Measurements from ENCODE around the gene PIGN.

DNA sequence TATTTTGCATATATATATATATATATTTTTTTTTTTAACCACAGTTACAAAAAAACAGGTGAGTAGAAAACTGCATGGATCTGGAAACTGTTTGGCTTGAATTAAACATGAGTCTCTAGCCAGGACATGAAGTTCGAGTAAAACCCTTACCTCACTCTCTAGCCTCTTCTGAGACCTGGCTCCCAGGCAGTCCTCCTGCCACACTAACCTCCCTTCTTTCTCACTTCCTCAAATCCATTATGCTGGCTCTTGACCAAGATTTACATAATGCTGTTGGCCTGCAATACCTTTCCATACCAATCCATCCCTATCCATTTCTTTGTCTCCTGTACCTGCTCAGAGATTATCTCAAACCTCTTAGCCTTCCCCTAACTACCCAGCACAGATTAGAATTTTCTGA lies 34.0 kb downstream of the PIGN start:
- TF ChIP-seq, protein P1, sequence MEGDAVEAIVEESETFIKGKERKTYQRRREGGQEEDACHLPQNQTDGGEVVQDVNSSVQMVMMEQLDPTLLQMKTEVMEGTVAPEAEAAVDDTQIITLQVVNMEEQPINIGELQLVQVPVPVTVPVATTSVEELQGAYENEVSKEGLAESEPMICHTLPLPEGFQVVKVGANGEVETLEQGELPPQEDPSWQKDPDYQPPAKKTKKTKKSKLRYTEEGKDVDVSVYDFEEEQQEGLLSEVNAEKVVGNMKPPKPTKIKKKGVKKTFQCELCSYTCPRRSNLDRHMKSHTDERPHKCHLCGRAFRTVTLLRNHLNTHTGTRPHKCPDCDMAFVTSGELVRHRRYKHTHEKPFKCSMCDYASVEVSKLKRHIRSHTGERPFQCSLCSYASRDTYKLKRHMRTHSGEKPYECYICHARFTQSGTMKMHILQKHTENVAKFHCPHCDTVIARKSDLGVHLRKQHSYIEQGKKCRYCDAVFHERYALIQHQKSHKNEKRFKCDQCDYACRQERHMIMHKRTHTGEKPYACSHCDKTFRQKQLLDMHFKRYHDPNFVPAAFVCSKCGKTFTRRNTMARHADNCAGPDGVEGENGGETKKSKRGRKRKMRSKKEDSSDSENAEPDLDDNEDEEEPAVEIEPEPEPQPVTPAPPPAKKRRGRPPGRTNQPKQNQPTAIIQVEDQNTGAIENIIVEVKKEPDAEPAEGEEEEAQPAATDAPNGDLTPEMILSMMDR (IDR thresholded peaks at IDR 0.05), result no peak
- TF ChIP-seq POLR2A (IDR thresholded peaks at IDR 0.05), result no peak
